ENCODE data around the gene SERTAD2. TPM values are rescaled to one million over a fixed set of nuclear protein-coding genes. Genes with fewer than 3 reads are reported as not detected.
A peak's percentile ranks its signal among the peaks of the same experiment; 100 is the strongest.

SERTAD2 gene
- total RNA-seq, 1 donor from 2014 or later, result 19.1 TPM

- H3K9me3 Mint-ChIP-seq, result no peaks in the 10 kb centered on the region
- H3K27ac Mint-ChIP-seq, result no peak overlapping the region
- peaks cover 2% of the 10 kb centered on the region for H3K27me3 Mint-ChIP-seq (ENCODE audit: insufficient read depth, low read depth)
- no peak for DNase-seq (ENCODE audit: low spot score)
- Histone ChIP-seq H3F3A (ENCODE audit: low read depth) (no peaks in the 10 kb centered on the region), H3K4me2 (peak overlapping the region; percentile 10), H3K4me3 (no peak overlapping the region), H3K4me1 (peaks cover 13% of the 10 kb centered on the region), H2AFZ (replicated peaks) (no peak overlapping the region), H3K79me2 (ENCODE audit: low read depth) (no peaks in the 10 kb centered on the region), H4K20me1 (ENCODE audit: low read depth) (no peaks in the 10 kb centered on the region), H3K9me3 (ENCODE audit: low read depth) (no peaks in the 10 kb centered on the region), H3K27me3 (no peaks in the 10 kb centered on the region), H3K36me3 (no peaks in the 10 kb centered on the region), H3K9ac (no peak overlapping the region), H3K27ac (no peak overlapping the region)
- H3K36me3 Mint-ChIP-seq, result no peaks in the 10 kb centered on the region
- no peak overlapping the region for H3K4me3 Mint-ChIP-seq
- TF ChIP-seq EZH2phosphoT487 (IDR thresholded peaks at IDR 0.05) (no peak), EZH2 (IDR thresholded peaks at IDR 0.05) (no peak), CTCF (IDR thresholded peaks at IDR 0.05) (no peak)
- no peaks in the 10 kb centered on the region for H3K4me1 Mint-ChIP-seq
These were observed 25.3 kb upstream of the SERTAD2 start for GRCh38 chr2:64678771-64679590.

- Histone ChIP-seq H3F3A (ENCODE audit: low read depth) (no peaks in the 10 kb centered on the region), H3K27ac (no peak overlapping the region), H3K36me3 (no peaks in the 10 kb centered on the region), H3K4me3 (no peak overlapping the region), H3K79me2 (ENCODE audit: low read depth) (no peaks in the 10 kb centered on the region), H2AFZ (replicated peaks) (no peak overlapping the region), H3K4me1 (peaks cover 21% of the 10 kb centered on the region), H3K27me3 (no peaks in the 10 kb centered on the region), H3K4me2 (no peak overlapping the region), H3K9me3 (ENCODE audit: low read depth) (no peaks in the 10 kb centered on the region), H3K9ac (no peak overlapping the region), H4K20me1 (ENCODE audit: low read depth) (no peaks in the 10 kb centered on the region)
- no peak for TF ChIP-seq EZH2 (IDR thresholded peaks at IDR 0.05)
- TF ChIP-seq CTCF (IDR thresholded peaks at IDR 0.05), result no peak
- TF ChIP-seq EZH2phosphoT487 (IDR thresholded peaks at IDR 0.05), result no peak
- Mint-ChIP-seq H3K27ac (no peak overlapping the region), H3K4me1 (no peaks in the 10 kb centered on the region), H3K36me3 (no peaks in the 10 kb centered on the region), H3K4me3 (no peak overlapping the region), H3K9me3 (no peaks in the 10 kb centered on the region), H3K27me3 (ENCODE audit: insufficient read depth, low read depth) (peaks cover 2% of the 10 kb centered on the region)
- no peak for DNase-seq (ENCODE audit: low spot score)
These were observed 23.8 kb upstream of the SERTAD2 start for GRCh38 chr2:64677530-64677929.

GRCh38 chr2:64675860-64676259 is 22.1 kb upstream of the SERTAD2 start:
- Histone ChIP-seq H3K4me1 (peaks cover 21% of the 10 kb centered on the region), H3K79me2 (ENCODE audit: low read depth) (no peaks in the 10 kb centered on the region), H3K27ac (no peak overlapping the region), H4K20me1 (ENCODE audit: low read depth) (no peaks in the 10 kb centered on the region), H2AFZ (replicated peaks) (no peak overlapping the region), H3K4me3 (no peak overlapping the region), H3K27me3 (no peaks in the 10 kb centered on the region), H3K9me3 (ENCODE audit: low read depth) (no peaks in the 10 kb centered on the region), H3K36me3 (no peaks in the 10 kb centered on the region), H3F3A (ENCODE audit: low read depth) (no peaks in the 10 kb centered on the region), H3K9ac (no peak overlapping the region), H3K4me2 (no peak overlapping the region)
- H3K4me3 Mint-ChIP-seq, result no peak overlapping the region
- H3K27me3 Mint-ChIP-seq (ENCODE audit: insufficient read depth, low read depth), result peaks cover 2% of the 10 kb centered on the region
- no peaks in the 10 kb centered on the region for H3K4me1 Mint-ChIP-seq
- no peaks in the 10 kb centered on the region for H3K9me3 Mint-ChIP-seq
- TF ChIP-seq EZH2phosphoT487 (IDR thresholded peaks at IDR 0.05) (no peak), EZH2 (IDR thresholded peaks at IDR 0.05) (no peak), CTCF (IDR thresholded peaks at IDR 0.05) (no peak)
- H3K36me3 Mint-ChIP-seq, result no peaks in the 10 kb centered on the region
- no peak for DNase-seq (ENCODE audit: low spot score)
- no peak overlapping the region for H3K27ac Mint-ChIP-seq

All from neural progenitor cell (in vitro differentiated cells).